22Rv1 (cell line): ENCODE measurements around the gene SLC8A1.

Experiments
- CTCF ChIP-seq: fragments of 450-650 bp; IDR thresholded peaks from 2 replicates; pipeline ENCODE4 v1.5.1; 2017; ENCODE audit warnings: mild to moderate bottlenecking
- ZFX ChIP-seq: fragments of 450-650 bp; IDR thresholded peaks from 2 replicates; pipeline ENCODE4 v1.6.1; 2017; ENCODE audit warnings: antibody characterized with exemption, borderline replicate concordance

- TF ChIP-seq CTCF (no peak), ZFX (no peak)
Measured at GRCh38 chr2:40204268-40204667, 247.6 kb downstream of the SLC8A1 start.
